Hepatic stellate cell (primary cell): ENCODE results near the gene ATG4D.
"Not testable (repeated sequence)": the region's sequence is repeated elsewhere in the genome, so short reads cannot be mapped to it uniquely, and the experiment has no call there.

Experiments
- DNase-seq: peaks from one replicate; pipeline ENCODE4 v3.0.0; 2011; ENCODE audit warnings: low spot score

The ATG4D gene

GRCh38 chr19:10519421-10519820 lies 24.3 kb upstream of the ATG4D start:
- no peak for DNase-seq

DNA sequence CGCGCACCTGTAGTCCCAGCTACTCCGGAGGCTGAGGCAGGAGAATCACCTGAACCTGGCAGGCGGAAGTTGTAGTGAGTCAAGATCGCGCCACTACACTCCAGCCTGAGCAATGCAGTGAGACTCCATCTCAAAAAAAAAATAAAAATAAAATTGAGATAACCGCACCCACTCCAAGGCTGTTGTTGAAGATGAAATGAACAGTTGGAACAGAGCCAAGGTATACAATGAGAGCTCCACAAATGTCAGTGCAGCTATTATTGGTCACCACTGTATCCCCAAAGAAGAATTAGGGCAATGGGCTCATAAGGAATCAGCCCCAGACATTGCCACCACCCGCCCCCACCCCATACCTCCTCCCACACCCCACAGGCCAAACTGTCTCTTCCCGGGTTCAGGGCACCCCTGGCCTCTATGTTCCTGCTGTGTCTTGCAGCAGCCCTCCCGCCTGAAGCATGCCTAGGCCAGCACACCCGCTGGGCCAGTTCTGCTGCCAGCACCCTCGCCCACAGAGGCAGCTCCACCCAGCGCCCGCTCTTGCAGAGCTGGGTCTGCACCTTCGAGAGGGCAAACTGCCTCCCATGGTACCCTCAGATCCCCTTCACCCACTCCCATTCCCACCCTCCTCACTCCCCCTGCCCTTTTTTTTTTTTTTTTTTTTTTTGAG lies 22.9 kb upstream of the ATG4D start:
- no peak for DNase-seq

GRCh38 chr19:10521461-10522171 lies 22.1 kb upstream of the ATG4D start:
- DNase-seq = no peak

DNA sequence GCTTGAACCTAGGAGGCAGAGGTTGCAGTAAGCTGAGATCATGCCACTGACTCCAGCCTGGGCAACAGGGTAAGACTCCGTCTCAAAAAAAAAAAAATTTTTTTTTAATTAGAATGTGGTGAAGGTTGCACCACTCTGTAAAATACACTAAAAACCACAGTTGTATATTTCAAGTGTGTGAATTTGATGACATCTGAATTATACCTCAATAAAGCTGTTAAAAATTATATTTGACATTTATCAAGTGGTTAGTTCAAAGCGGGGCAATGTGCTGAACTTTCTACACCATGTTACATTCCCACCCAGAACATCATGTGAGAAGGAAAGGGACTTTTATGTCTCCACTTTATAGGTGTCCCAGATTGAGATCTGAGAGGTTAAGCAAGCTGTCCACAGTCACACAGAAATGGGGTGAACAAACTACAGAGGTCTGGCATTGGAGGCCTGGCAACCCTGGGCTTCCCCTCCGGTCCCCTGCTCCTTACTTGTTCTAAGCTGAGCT lies 20.5 kb upstream of the ATG4D start:
- DNase-seq = no peak

GRCh38 chr19:10525636-10526035 lies 18.1 kb upstream of the ATG4D start:
- no peak for DNase-seq

DNA sequence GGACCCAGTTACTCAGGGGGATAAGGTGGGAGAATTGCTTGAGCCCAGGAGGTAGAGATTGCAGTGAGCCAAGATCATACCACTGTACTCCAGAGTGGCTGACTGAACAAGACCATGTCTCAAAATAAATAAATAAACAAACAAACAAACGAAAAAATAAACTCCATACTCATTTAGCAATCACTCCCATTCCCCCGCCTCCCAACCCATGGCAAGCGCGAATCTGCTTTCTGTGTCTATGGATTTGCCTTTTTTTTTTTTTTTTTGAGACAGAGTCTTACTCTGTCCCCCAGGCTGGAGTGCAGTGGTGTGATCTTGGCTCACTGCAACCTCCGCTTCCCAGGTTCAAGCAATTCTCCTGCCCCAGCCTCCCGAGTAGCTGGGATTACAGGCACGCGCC lies 16.8 kb upstream of the ATG4D start:
- DNase-seq = not testable (repeated sequence)

DNA sequence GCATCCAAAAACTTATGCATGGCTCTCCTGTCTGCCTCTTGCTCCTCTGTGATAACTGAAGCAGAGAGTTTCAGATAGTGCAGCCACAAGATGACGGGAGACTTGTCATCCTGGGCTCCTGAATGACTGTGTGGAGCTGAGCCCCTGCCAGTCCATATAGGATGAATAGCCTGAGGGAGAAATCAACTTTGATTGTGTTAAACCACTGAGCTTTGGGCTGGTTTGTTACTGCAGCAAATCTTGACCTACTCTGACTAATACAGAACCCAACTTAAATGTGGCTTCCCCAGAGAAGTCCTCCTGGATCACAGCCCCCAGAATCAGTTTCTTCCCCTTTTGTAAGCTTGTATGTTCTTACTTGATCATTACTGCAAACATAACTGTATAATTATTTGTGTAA lies 11.2 kb upstream of the ATG4D start:
- no peak for DNase-seq

GRCh38 chr19:10533646-10534386 lies 9.9 kb upstream of the ATG4D start:
- peak; percentile 86 for DNase-seq

- no peak for DNase-seq
Observed at GRCh38 chr19:10535613-10536012, 8.1 kb upstream of the ATG4D start.

- DNase-seq = no peak
Observed at GRCh38 chr19:10537668-10538067, 6.0 kb upstream of the ATG4D start.

DNA sequence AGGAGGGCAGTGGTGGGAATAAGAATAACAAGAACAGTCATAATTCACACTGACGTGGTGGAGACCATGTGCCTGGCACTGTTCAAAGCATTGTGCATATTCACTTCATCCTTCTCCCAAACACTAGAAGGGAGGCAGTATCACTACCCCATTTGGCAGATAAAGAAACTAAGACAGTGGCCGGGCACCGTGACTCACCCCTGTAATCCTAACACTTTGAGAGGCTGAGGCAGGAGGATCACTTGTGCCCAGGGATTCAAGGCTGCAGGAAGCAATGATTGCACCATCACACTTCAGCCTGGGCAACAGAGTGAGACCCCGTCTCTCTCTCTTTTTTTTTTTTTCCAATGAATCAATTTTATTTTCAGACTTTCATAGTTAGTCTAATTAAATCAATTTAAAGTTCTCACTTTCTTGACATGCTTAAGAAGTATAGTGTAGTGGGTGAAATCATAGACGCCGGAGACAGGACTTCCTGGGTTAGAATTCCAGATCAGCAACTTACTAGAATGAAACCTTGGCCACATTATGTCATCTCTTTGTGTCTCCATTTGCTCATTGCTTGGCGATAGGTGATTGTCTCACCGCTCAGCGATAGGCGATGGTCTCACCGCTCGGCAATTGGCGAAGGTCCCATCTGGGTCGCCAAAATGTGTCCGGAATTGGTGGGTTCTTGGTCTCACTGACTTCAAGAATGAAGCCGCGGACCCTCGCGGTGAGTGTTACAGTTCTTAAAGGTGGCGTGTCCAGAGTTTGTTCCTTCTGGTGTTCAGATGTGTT lies 5.3 kb upstream of the ATG4D start:
- no peak for DNase-seq

- not testable (repeated sequence) for DNase-seq
Observed at GRCh38 chr19:10539016-10539415, 4.7 kb upstream of the ATG4D start.

DNA sequence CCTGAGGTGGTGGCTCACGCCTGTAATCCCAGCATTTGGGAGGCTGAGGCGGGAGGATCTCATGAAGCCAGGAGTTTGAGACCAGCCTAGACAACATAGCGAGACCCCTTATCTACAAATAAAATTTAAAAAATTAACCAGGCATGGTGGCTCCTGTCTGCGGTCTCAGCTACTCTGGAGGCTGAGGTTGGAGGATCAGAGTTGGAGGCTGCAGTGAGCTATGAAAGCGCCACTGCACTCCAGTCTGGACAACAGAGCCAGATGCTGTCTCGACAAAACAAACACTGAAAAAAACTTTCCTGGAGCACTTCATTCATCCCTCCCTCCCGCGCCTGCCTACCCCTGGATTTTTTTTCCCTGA lies 665 bp upstream of the ATG4D start:
- no peak for DNase-seq

DNA sequence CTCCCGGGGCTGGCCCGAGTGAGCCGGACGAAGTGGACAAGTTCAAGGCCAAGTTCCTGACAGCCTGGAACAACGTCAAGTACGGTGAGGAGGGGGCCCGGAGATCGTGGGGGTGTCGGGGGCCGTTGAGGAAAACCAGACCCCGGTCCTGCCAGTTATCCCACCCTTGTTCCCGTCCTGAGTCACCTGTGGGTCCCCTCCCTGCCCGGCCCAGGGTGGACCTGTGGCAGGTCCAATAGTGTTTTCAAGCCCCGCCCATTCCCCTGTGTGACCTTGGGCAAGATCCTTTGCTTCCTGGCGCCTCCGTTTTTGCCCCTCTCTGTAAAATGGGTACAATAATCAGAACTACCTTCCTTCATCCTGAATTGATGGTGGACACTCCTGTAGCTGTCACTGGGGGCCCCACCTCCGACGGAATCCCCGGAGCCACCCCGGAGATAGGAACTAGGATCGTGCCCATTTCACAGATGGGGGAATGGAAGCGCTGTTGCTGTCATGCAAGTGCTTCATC lies 593 bp downstream of the ATG4D start:
- no peak for DNase-seq

DNA sequence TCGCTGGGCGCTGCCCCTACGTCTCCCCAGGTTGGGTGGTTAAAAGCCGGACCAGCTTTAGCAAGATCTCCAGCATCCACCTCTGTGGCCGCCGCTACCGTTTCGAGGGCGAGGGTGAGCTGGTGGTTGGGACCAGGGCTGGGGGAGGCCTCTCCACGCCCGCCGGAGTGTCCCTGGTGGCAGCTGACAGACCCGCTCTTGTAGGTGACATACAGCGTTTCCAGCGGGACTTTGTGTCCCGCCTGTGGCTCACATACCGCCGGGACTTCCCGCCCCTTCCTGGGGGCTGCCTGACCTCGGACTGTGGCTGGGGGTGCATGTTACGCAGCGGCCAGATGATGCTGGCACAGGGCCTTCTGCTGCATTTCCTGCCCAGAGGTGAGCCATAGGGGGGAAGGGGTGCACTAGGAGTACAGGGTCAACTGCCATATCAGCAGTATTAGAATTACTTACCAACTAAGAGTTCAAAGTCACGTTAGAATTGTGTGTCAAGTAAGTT lies 1.1 kb downstream of the ATG4D start:
- DNase-seq = no peak

DNA sequence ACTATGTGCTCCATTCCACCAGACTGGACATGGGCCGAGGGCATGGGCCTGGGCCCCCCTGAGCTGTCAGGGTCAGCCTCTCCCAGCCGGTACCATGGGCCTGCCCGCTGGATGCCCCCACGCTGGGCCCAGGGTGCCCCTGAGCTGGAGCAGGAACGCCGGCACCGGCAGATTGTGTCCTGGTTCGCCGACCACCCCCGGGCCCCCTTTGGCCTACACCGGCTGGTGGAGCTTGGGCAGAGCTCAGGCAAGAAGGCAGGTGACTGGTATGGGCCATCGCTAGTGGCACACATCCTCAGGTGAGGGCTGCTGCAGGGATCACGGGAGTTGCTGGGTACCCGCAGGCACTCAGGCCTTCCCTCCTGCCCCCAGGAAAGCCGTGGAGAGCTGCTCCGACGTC lies 3.1 kb downstream of the ATG4D start:
- no peak for DNase-seq

GRCh38 chr19:10548746-10549276 lies 5.1 kb downstream of the ATG4D start:
- no peak for DNase-seq

DNA sequence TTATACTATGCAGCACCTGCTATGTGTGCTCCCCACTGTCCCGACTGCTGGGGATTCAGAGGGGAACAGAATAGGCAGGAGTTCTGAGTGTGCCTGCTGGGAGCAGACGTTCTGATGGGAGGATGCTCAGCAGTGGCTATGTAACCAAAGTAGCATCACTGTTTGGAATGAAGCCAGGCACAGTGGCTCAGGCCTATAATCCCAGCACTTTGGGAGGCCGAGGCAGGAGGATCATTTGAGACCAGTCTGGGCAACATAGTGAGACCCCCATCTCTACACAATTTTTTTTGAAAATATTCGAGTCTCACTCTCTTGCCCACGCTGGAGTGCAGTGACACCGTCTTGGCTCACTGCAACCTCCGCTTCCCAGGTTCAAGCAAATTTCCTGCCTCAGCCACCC lies 6.0 kb downstream of the ATG4D start:
- DNase-seq = peak; percentile 2

DNA sequence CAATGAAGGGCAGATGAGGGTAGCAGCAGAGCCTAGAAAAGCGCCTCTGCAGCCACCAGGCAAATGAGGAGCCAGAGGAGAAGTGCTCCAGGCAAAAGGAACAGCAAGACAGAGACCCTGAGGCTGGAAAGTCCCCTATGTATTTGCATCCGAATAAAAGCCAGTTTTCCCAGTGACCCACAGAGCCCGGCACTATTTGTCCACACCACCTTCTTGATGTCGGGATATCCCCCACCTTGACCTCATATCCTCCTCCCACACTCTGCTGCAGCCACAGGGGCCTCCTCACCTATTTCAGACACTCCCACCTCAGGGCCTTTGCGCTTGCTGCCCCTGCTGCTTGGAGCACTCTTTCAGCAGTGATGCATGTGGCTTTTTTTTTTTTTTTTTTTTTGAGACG lies 6.6 kb downstream of the ATG4D start:
- DNase-seq = peak; percentile 1

- not testable (repeated sequence) for DNase-seq
Observed at GRCh38 chr19:10551006-10551405, 7.3 kb downstream of the ATG4D start.

- peak; percentile 0 for DNase-seq
Observed at GRCh38 chr19:10551698-10552301, 8.1 kb downstream of the ATG4D start.
